ENCODE results near the gene CHSY3.

The CHSY3 gene

DNA sequence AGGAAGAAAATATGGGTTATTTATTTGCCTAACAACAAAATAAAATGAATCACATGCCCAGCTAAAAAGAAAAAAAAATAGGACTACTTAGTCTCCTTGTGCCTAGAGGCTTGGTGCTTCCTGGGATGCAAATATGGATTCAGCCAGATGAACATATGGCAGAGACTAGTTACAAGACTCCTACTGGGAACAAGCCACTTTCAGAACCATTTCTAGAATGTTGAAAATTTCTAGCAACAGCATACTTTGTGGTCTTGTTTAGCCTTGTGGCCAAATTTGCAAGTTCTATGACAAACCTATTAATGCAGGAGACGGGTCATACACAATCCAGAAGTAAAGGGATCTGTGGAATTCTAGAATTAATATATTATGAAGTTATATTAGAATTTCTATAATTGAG is 198.7 kb downstream of the CHSY3 start:
- DNase-seq, result peak; percentile 79

DNA sequence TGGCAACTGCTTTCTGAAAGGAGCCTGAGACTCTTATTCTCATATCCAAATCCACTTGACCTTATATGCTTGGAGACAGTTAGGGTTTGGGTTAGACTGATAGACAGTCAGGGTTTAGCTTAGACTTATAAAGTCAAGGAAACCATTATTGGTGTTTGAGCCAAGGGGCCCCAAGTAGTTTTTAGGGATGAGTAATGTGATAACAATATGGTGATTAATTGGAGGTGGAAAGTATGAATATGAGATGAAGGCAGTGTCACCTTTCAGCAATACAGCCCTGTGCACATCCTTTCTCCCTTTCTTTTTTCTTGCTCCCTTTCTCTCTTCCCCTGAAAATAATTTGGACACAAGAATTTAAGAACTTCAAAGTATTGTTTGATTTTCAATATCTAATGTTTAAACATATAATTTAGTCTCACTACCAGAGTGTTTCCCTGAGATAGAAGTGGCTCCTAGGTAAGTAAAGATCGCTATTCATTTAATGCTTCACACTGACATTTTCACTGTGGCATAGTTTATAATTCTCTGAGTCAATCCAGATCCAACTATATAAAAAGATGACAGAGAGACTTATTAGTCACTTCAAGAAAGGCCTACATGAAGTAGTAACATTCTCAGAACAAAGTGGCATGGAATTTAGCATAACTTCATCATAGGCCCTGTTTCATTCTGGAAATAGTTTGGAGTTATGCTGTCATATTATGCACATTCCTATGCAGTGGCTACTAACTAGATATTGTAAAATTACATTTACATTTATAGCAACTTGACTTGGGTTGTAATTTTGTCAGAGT is 200.8 kb downstream of the CHSY3 start:
- peak; percentile 31 for DNase-seq

DNA sequence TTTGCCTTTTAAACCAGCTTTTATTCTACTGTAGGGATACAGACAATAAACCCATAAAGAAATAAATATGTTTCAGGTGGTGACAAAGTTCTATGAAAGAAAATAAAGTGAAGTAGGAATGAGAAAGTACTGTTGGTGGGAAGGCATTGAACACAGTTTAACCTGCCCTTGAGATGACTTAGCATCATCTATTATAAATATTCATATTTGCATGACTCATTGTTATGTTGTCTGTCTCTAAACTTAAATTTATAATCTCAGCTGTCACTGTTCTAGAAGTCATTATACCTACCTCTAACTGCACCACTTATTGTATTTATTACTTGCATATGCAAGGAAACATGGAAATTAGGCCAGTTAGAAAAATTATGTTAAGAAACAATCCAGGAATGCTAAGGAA is 202.2 kb downstream of the CHSY3 start:
- no peak for DNase-seq

DNA sequence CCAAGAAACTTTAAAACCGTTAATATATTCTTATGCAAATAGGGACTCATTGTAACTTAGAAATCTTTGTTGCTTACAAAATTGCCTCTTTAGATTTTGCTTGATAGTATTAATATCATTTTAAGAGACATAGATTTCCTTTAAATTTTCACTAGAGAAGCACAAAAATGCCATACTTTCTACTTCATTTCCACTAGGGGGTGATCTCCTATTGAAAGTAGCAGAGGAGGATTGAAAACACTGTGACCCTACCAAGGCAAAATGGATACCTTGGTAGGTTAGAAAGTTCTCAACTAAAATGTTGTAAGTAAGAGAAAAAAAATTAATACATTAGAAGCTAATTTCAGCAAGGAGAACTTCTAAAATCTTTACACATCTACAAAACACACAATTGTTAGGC is 204.9 kb downstream of the CHSY3 start:
- DNase-seq, result peak; percentile 9

DNA sequence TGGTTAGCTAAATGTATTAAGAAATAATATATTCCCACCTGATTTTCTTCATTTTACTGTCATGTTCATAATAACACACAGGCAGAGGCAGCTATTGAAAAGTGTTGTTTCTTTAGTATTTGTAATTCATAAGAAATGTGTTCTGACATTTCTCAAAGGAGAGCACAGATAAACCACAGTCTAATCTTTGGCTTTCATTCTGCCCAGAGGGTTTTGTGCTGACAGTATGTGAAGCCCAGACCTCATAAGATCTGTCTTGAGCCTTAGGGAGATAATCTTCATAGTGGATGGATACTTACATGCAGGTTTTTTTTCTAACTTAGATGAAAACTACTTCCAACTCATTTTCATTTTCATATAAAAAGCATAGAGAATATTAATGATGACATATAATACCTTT is 206.1 kb downstream of the CHSY3 start:
- DNase-seq, result no peak

DNA sequence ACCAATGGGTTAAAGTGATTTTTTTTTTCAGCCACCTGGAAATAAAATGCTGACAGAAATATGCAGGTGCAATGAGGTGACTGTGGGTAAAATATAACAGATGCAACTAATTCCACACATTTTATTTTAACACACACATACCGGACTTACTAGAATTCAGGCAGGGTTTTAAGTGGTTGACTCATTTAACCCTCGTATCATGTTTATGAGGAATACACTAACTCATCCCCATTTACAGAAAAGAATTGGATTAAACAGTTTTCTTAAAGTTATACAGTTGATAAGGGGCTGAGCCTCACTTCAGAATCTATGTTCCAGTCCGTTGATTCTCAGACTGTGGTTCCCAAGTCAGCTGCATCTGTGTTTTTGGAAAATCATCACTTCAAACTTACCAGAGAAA is 207.5 kb downstream of the CHSY3 start:
- peak; percentile 6 for DNase-seq

DNA sequence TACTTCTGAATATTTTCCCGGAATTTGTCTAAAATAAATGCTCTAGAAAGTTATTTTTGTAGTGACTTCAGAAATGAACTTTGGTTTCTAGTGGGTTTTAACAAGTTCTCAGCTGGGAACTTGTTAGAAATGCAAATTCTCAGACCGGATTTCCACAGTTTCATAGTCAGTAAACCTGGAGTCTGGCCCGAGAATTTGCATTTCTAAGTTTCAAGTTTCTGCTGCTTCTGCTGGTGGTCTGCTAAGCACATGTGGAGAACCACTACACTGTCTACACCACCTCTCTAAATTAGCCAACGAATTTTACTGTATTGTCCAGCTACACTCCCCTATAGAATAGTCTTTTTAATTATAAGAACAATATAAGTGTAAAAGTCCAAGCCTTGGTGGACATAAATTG is 208.0 kb downstream of the CHSY3 start:
- no peak for DNase-seq

DNA sequence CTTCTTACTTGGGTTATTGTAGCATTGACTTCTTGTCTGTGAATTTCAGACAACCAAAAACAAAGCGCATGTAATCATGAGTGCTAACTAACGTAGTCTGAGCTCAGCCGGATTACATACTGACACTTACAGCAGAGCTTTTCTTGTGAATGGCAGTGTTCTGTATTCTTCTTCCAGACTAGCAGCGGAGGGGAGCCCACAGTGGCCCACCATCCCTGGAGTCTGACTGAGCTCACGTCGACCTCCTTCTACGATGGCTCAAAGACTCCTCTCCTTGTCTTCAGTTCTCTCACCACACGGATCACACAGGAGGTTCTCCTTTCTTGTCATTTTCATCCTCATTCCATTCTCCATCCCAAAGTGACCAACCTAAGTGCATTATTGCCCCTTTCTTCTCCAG is 211.4 kb downstream of the CHSY3 start:
- DNase-seq, result no peak

DNA sequence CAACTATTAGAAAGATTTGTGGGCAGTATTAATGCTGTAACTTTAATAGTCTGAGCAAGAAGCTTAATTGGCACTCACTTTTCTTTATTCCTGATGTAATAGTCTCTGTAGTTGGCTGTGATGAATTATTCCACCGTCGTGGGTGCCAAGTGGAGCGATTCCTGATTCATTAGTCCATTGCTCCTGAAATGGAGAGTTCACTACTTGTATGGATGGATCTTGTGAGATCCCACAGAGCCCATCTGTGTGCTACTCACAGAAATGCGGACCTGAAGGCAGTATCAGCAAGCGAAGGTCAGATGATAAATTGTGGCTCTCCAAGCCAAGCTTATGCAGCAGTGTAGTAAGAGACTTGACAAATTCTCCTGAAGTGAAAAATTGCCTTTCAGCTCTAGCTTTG is 212.2 kb downstream of the CHSY3 start:
- no peak for DNase-seq

DNA sequence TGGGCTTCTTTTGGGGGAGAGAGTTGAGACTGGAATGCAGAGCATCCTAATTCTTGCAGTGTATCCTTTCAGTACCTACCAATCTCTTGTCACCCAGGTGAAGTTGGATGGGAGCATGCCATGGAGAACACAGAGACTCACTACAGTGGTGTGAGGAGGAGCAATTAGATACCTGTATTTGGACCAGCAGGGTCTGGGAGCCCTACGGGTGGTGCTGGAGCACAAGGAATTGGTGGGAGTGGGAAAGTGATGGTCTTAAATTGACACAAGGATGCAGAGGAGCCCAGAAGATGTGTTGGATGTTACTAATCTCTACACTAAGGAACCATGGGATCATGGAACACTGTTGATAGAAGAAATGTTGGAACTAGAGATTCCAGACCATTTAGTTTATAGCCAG is 212.7 kb downstream of the CHSY3 start:
- no peak for DNase-seq

DNA sequence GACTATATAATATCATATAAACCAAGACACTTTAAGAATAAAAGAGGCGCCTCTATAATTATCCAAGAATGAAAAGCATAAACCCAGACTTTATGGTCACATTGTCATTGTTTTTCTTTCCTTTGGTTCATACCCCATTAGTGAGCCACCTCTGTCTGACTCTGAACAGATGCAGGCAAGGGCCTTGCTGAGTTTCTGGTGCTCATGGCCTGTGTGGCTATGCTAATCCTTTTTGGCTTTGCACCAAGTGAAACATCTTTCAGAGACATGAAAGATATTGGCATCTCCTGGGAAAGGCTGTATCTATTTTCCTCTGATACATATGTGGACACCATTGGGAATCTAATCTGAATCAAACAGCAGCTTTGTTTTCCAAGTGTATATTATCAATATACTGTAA is 222.5 kb downstream of the CHSY3 start:
- peak; percentile 22 for DNase-seq

DNA sequence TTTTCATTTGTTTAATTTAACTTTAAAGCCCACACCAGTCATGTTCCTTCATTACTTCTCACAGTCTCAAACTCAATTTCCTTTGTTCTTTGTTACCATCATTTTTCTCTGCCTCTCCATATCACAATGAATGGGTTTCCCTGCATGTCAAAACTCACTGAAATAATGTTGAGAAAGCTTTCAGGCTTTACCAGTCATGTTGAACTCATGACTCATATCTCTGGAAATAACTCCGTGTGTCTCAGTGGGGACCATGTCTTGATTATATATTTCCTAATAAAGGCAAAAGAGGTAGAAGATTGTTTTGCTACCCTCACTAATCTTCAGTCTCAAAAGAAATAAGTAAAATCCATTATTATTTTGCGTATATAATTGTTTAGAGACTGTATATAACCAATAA is 231.2 kb downstream of the CHSY3 start:
- no peak for DNase-seq

DNA sequence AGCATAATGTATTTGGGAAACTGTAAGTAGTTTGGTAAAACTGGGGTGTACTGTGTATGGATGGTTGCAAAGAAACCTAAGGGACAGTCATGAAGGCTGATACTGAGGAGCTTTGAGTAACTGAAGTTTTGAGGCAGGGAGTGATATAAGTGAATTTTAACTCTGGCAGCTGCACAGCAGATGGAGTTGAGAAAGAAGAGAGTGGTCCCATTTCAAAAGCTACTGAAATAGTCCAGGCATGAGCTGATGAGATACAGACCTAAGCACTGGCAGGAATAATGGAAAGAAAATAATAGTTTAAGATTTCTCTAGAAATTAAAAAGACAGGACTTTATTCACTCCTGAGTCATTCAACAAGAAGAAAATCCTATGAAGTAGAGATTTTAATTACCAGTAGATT is 232.0 kb downstream of the CHSY3 start:
- DNase-seq, result peak; percentile 23

DNA sequence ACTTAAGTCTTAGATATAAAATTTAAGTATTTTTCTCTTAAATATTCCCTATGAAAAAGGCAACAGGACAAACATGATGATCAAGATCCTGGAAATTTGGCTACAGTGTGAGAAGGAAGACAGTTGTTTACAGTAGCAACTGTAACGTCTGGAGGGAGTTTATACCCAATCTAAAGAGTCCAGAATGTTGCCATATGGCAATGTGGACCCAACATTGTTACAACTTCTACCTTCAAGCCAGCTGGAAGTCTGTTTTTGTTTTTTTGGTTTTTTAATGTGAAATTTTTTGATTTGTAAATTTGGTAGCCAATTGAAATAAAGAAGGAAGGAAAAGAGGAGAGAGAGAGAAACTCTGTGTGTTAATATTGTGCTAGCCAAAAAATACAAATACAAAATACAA is 233.4 kb downstream of the CHSY3 start:
- DNase-seq, result peak; percentile 31

DNA sequence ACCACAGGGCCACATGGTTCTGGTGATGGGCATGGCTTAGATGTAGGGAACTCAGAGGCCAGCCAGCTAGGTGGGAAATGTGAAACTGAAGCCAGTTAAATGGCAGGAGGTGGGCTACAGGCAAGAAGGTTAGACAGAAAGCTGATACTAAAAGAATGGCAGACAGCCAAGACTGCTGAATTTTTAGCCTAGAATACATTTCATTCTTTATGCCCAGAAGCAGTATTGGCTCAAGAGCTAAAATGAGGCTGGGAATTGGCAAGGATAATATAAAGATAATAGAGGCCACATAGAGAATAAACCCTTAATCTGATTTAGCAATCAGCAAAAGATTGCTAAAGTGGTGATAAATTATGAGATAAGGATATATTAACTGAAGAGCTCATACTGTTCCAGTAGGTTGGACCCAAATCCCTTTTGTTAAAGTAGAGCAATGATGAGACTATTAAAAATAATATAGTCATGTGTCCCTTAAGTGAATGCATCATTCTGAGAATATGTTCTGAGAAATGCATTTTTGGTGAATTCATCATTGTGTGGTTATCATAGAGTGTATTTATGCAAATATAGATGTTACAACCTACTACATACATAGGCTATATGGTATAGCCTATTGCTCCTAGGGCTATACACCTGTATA is 234.3 kb downstream of the CHSY3 start:
- peak; percentile 55 for DNase-seq

DNA sequence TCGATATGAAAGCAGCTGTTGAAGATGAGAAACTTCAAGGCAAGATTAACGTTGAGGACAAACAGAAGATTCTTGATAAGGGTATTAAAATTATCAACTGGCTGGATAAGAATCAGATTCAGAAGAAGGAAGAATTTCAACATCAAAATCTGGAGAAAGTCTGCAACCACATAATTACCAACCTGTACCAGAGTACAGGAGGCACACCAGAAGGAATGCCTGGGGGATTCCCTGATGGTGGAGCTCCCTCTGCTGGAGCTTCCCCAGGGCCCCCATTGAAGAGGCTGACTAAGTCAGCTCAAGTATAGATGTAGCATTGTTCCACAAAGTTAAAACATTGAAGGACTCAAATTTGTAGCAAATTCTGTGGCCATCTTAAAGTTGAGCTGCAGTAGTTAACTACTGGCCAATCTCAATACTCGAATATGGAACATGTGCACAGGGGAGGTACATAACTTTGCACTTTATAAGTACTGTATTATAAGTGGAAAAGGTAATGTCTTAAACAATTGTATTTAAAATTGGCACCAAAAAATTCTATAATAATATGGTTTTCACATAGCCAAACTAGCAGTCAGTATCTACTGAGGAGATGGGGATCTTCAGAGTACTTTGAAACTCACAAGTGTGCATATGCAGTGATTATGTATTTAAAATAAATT is 237.5 kb downstream of the CHSY3 start:
- DNase-seq, result peak; percentile 29

DNA sequence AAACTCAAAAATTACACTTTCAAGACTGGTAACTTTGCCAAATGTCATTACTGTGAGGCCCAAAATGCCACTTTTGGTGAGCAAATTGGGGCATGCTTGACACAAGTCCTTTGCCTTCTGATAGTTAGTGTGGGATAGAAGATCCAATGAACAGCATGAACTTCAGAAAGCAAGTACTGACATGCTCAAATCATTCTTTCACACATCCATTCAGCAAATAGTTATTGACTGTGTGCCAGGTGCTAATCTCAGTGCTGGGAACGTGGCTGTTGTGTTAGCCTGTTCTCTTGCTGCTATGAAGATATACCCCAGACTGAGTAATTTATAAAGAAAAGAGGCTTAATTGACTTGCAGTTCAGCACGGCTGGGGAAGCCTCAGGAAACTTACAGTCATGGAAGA is 247.0 kb downstream of the CHSY3 start:
- peak; percentile 63 for DNase-seq

DNA sequence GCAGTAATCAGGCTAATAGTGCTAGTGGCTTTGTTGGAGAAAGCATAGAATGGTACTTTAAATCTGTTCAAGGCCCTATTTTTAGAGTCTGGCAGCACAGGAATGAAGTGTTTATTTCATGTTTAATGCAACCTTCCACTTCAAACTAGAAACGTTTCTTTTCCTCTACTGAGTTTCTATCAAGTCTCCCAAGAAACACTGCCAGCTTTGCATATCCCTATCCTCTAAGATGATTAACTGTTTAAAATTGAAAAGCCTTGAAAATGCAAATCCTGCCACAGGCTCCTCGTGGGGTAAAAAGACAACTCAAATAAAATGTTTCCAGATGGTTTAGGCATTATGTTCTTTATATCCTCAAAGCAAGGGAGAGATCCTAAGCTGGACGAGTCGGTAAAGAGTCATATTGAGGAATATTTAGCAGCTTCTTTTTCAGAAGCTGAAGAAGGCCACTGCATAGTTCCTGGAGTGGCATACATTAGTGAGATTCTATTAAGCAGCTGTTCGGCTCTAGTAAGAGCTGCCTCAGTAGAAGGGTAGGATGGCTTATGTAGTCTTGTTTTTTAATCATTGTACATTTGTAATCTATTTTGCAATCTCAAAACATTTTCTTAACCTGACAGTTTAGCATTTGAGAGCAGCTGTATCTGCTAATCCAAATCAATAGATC is 251.2 kb downstream of the CHSY3 start:
- DNase-seq, result no peak

DNA sequence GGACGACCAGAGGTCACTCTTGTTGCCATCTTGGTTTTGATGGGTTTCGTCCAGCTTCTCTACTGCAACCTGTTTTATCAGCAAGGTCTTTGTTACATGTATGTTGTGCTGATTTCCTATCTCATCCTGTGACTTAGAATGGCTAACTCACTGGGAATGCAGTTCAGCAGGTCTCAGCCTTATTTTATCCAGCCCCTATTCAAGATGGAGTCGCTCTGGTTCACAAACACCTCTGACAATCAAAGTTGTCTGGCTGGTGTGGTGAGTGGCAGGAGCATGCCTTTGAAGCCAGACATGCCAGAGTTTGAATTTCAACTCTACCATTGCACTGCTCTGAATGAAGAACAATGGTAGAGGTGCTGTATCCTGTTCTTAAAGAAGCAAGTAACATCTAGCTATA is 253.8 kb downstream of the CHSY3 start:
- no peak for DNase-seq

DNA sequence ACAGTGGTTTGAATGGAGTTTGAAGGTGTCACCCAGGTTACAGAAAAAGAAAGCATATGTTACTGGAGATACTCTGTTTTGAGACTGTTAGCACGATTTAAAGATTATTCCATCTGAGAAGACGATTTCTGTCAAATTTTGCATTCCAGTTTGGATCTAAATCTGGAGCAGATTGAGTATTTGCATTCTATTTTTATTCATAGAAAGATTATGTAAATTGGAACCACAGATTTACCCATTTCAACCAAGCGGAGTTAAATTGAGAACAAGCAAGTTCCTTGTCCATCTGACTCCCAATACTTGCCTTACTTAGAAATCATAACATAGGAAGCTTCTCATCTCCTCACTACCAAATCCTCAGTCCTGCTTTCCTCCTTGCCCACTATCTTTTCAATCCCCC is 255.7 kb downstream of the CHSY3 start:
- DNase-seq, result no peak

DNA sequence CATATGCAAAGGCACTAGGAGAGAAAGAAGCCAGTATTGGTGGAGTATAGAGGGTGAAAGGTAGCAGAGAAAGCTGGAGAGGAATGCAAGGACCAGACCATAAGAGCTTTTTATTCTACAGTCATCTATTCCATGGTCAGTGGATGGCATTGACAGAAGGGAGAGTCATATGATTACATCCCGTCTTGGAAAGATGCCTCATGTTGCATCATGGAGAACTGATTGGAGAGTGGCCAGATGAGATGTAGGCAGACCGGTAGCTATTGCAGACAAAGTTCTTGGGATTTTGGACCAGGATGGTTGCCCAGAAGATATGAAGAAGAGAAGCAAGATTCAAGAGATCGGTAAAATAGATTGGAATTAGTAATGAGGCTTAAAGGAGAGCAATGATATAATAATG is 260.7 kb downstream of the CHSY3 start:
- no peak for DNase-seq

DNA sequence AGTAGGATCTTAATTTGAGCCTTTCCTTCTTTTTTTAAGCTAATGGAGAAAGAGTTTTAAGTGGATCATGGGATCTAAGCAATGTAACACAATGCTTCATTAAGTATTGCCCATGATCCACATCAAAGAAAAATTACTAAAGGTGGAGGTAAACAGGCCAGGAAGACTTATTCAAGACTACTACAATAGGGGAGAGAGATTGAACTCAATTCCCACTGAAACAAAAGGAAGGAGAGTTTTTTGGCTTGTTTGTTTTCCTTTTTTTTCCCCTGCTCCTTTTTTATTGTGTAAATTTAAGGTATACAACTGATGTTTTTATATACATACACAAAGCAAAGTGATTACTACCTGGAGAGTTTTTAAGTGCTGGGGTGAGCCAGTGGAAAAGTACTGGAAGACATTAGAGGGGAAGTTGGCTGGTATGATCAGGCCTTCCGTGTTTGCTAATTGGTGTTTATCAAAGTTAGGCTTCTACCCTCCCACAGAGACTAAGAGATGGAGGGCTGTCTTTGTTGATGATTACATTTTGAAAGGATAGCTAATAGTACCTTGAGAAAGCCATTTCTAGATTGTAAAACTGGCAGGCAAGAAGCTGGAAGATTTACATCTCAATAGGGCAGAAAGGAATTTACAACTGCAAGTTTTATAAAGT is 262.7 kb downstream of the CHSY3 start:
- no peak for DNase-seq

DNA sequence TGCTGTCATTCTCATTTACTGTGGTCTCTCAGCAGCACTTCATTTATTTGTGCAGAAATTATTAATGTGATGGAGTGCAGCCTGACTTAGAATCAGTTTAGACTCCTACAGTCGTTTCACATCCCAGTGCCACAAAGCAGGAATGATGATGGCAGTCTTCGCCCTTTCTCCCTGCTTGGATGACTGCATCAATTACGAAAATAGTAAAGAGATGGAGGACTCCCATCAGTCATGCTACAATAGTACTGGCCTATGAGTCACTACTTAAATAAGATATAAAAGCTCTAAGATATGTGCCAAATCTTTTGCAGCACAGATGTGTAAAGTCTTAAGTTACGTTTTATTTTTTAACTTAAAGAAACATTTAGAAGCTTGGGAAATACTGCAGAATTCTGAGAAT is 263.9 kb downstream of the CHSY3 start:
- DNase-seq, result no peak

All from NCI-H2171 treated with DMSO at 0.1 percent for 48 hours (cell line).